Neuronal stem cell (in vitro differentiated cells): ENCODE data around the gene UTP25.
"Not testable (repeated sequence)": the region's sequence is repeated elsewhere in the genome, so short reads cannot be mapped to it uniquely, and the experiment has no call there.

Source experiments
- DNase-seq: peaks from one replicate; pipeline ENCODE4 v3.0.0-alpha.2; 2013; ENCODE audit warnings: low spot score
- H2AFZ ChIP-seq: one replicate; pipeline ENCODE4 v1.6.1; 2013; ENCODE audit warnings: mild to moderate bottlenecking, low read length, inconsistent platforms
- H2AK5ac ChIP-seq: 2 replicates; pipeline ENCODE4 v1.6.1; 2013; ENCODE audit warnings: low read depth, mild to moderate bottlenecking, inconsistent platforms, low read length, moderate library complexity, mixed read lengths
- H2BK120ac ChIP-seq: 2 replicates; pipeline ENCODE4 v1.6.1; 2013; ENCODE audit warnings: low read depth, mild to moderate bottlenecking, inconsistent platforms, low read length, moderate library complexity, mixed read lengths
- H2BK12ac ChIP-seq: one replicate; pipeline ENCODE4 v1.6.1; 2013; ENCODE audit warnings: low read length, inconsistent platforms
- H2BK15ac ChIP-seq: 2 replicates; pipeline ENCODE4 v1.6.1; 2013; ENCODE audit warnings: mild to moderate bottlenecking, low read length, inconsistent platforms, mixed read lengths
- H2BK5ac ChIP-seq: one replicate; pipeline ENCODE4 v1.6.1; 2013; ENCODE audit warnings: inconsistent platforms, mild to moderate bottlenecking, low read length, moderate library complexity
- H3K14ac ChIP-seq: one replicate; pipeline ENCODE4 v1.6.1; 2013; ENCODE audit warnings: low read length, inconsistent platforms
- H3K18ac ChIP-seq: 2 replicates; pipeline ENCODE4 v1.6.1; 2013; ENCODE audit warnings: low read length, inconsistent platforms
- H3K23ac ChIP-seq: 2 replicates; pipeline ENCODE4 v1.6.1; 2013; ENCODE audit warnings: low read depth, mild to moderate bottlenecking, mixed read lengths, low read length, inconsistent platforms; ENCODE audit not compliant: poor library complexity
- H3K27ac ChIP-seq: replicated peaks from 3 replicates; pipeline ENCODE4 v1.5.1; 2013; ENCODE audit warnings: low read length, inconsistent platforms
- H3K27me3 ChIP-seq, 3 experiments: 2 replicates each; pipeline ENCODE4 v1.6.1; 2013; ENCODE audit warnings: low read length in 3 of 3, mild to moderate bottlenecking in 2 of 3, inconsistent platforms in 1 of 3, low read depth in 1 of 3, mixed read lengths in 1 of 3, moderate library complexity in 1 of 3; ENCODE audit not compliant: control insufficient read depth in 3 of 3, insufficient read depth in 3 of 3
- H3K36me3 ChIP-seq, 2 donors: replicated peaks in 1 of 2; 2 replicates each; pipeline ENCODE4 v1.6.1; 2013; ENCODE audit warnings: low read length in 2 of 2; ENCODE audit not compliant: control insufficient read depth in 2 of 2, insufficient read depth in 2 of 2
- H3K4ac ChIP-seq: 2 replicates; pipeline ENCODE4 v1.6.1; 2013; ENCODE audit warnings: inconsistent platforms, mild to moderate bottlenecking, low read length, moderate library complexity
- H3K4me1 ChIP-seq, 2 donors: 1 replicate in 1 of 2; 2 replicates in 1 of 2; pipeline ENCODE4 v1.6.1; 2013; ENCODE audit warnings: low read length in 2 of 2, low read depth in 1 of 2; ENCODE audit not compliant: control insufficient read depth in 2 of 2, insufficient read depth in 1 of 2
- H3K4me2 ChIP-seq: one replicate; pipeline ENCODE4 v1.6.1; 2013; ENCODE audit warnings: mild to moderate bottlenecking, low read length, inconsistent platforms; ENCODE audit not compliant: insufficient read depth, poor library complexity, severe bottlenecking
- H3K4me3 ChIP-seq, 2 donors: 2 replicates each; pipeline ENCODE4 v1.5.1; 2013; ENCODE audit warnings: low read length in 2 of 2, mild to moderate bottlenecking in 2 of 2, inconsistent platforms in 1 of 2, moderate library complexity in 1 of 2
- H3K79me1 ChIP-seq: one replicate; pipeline ENCODE4 v1.6.1; 2013; ENCODE audit warnings: low read depth, mild to moderate bottlenecking, inconsistent platforms, low read length, moderate library complexity
- H3K9ac ChIP-seq: one replicate; pipeline ENCODE4 v1.6.1; 2013; ENCODE audit warnings: mild to moderate bottlenecking, low read depth, low read length, inconsistent platforms; ENCODE audit not compliant: poor library complexity
- H3K9me3 ChIP-seq, 2 donors: replicated peaks in 1 of 2; 2 replicates each; pipeline versions ENCODE3 to v1.6.1; 2013; ENCODE audit warnings: low read length in 2 of 2, mild to moderate bottlenecking in 2 of 2, inconsistent platforms in 1 of 2, low read depth in 1 of 2, mixed read lengths in 1 of 2, moderate library complexity in 1 of 2; ENCODE audit not compliant: control insufficient read depth in 2 of 2, insufficient read depth in 1 of 2
- H4K8ac ChIP-seq: one replicate; pipeline ENCODE4 v1.6.1; 2013; ENCODE audit warnings: low read depth, mild to moderate bottlenecking, inconsistent platforms, low read length, moderate library complexity
- H4K91ac ChIP-seq: one replicate; pipeline ENCODE4 v1.6.1; 2013; ENCODE audit warnings: low read length, low read depth, mild to moderate bottlenecking, inconsistent platforms; ENCODE audit not compliant: poor library complexity
- WGBS, 2 donors: extraction: QIAGEN DNeasy Blood & Tissue Kit; methylation state at CpG; one replicate each; pipeline ENCODE4 v1.1.7; 2013; ENCODE audit warnings: missing lambda C conversion rate in 2 of 2, mixed read lengths in 1 of 2; ENCODE audit not compliant: insufficient read length in 2 of 2, insufficient replicate concordance in 1 of 2; ENCODE audit errors: extremely low coverage in 2 of 2; 5-methylcytosine and 5-hydroxymethylcytosine counted together

Gene UTP25

DNA sequence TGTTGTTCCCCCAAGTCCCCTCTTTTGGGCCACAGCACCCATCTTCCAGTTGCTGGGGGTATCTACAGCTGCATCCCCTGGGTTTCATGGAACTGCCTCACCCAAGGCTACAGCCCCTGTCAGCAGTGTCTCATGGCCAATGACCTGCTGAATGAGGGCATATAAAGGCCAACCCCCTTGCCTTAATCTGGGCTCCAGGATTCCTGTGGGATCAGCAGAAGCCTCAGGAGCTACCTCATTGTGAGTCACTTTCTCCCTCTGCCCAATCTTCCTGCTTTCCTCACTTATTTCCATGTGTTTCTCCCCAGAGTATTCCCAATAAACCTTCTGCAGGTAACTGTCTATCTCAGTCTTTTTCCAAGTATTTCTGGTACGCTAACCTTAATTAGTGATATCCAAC lies 73.0 kb downstream of the UTP25 start:
- Histone ChIP-seq H3K18ac (no peak overlapping the region), H3K79me1 (no peaks in the 10 kb centered on the region), H2BK5ac (no peak overlapping the region), H4K91ac (no peak overlapping the region), H3K27me3 (peaks cover 0 to 3% (median 0%) of the 10 kb centered on the region in 3 experiments), H3K9ac (no peak overlapping the region), H3K4me2 (no peak overlapping the region), H3K9me3 (no peaks in the 10 kb centered on the region), H2AK5ac (no peak overlapping the region), H3K36me3 (no peaks in the 10 kb centered on the region), H3K4me3 (no peak overlapping the region), H2BK15ac (no peak overlapping the region), H3K4me1 (no peaks in the 10 kb centered on the region), H3K23ac (no peak overlapping the region), H3K4ac (no peak overlapping the region), H2AFZ (no peak overlapping the region), H2BK120ac (no peak overlapping the region), H3K14ac (no peak overlapping the region), H4K8ac (no peak overlapping the region), H2BK12ac (no peak overlapping the region), H3K27ac (no peak overlapping the region)
- WGBS, 2 donors = no CpG with 5 or more reads among the region's 1 CpG
- no peak for DNase-seq

DNA sequence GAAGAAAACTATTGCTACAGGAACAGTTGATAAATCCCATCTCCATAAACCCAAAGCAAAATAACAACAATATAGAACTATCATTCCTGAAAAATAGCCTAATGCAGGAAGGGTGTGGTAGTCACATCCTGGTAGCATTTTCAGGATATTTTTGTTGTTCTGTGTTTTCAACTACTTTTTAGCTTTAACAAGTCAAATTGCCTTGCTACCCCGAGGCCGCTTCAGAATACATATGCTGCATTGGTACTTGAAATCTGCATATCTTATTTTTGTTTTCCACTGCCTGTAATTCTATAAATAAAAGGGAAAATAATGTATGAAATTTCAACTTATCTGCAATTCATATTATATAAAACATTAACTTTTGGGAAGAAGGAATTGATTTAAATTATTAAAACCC lies 73.4 kb downstream of the UTP25 start:
- Histone ChIP-seq H3K4me1 (no peaks in the 10 kb centered on the region), H3K27me3 (no peaks in the 10 kb centered on the region), H3K14ac (no peak overlapping the region), H3K79me1 (no peaks in the 10 kb centered on the region), H3K18ac (no peak overlapping the region), H3K9ac (no peak overlapping the region), H3K9me3 (no peaks in the 10 kb centered on the region), H2BK12ac (no peak overlapping the region), H2BK15ac (no peak overlapping the region), H3K4ac (no peak overlapping the region), H2AK5ac (no peak overlapping the region), H3K23ac (no peak overlapping the region), H2AFZ (no peak overlapping the region), H4K8ac (no peak overlapping the region), H3K27ac (no peak overlapping the region), H2BK120ac (no peak overlapping the region), H3K4me3 (no peak overlapping the region), H3K4me2 (no peak overlapping the region), H2BK5ac (no peak overlapping the region), H3K36me3 (no peaks in the 10 kb centered on the region), H4K91ac (no peak overlapping the region)
- no CpG with 5 or more reads among the region's 2 CpGs for WGBS, 2 donors
- DNase-seq = no peak

- H2AK5ac ChIP-seq, H3K18ac ChIP-seq, H3K4me3 ChIP-seq, H3K27me3 ChIP-seq, H2BK12ac ChIP-seq, H2BK120ac ChIP-seq, H3K9ac ChIP-seq, H4K91ac ChIP-seq, H2BK15ac ChIP-seq, H3K23ac ChIP-seq, H2AFZ ChIP-seq, H3K9me3 ChIP-seq, H4K8ac ChIP-seq, DNase-seq, H3K27ac ChIP-seq, H3K4me1 ChIP-seq, H3K14ac ChIP-seq, H2BK5ac ChIP-seq, H3K36me3 ChIP-seq, H3K79me1 ChIP-seq, H3K4ac ChIP-seq, H3K4me2 ChIP-seq: not testable (repeated sequence)
- WGBS, 2 donors = no CpG with 5 or more reads among the region's 1 CpG
Measured at GRCh38 chr1:209904774-209905173, 77.0 kb downstream of the UTP25 start.
